Rectal smooth muscle tissue (tissue), 1 donor: ENCODE measurements around the gene MDGA2.
"Not testable (repeated sequence)": the region's sequence is repeated elsewhere in the genome, so short reads cannot be mapped to it uniquely, and the experiment has no call there.

Experiments
- H3K27ac ChIP-seq: one replicate; pipeline ENCODE4 v1.7.0; 2013; ENCODE audit warnings: low read depth, low read length, inconsistent platforms
- H3K27me3 ChIP-seq: one replicate; pipeline ENCODE4 v1.7.0; 2013; ENCODE audit warnings: low read length; ENCODE audit not compliant: control insufficient read depth, insufficient read depth
- H3K36me3 ChIP-seq: one replicate; pipeline ENCODE4 v1.7.0; 2013; ENCODE audit warnings: low read length; ENCODE audit not compliant: control insufficient read depth, insufficient read depth
- H3K4me1 ChIP-seq: one replicate; pipeline ENCODE4 v1.7.0; 2013; ENCODE audit warnings: low read length; ENCODE audit not compliant: control insufficient read depth, insufficient read depth
- H3K4me3 ChIP-seq: one replicate; pipeline ENCODE4 v1.7.0; 2013; ENCODE audit warnings: low read length
- H3K9ac ChIP-seq: one replicate; pipeline ENCODE4 v1.7.0; 2013; ENCODE audit warnings: low read length

MDGA2 gene

GRCh38 chr14:47346849-47347248, 328.6 kb downstream of the MDGA2 start:
- no peak overlapping the region for H3K4me3 ChIP-seq
- H3K27ac ChIP-seq: no peak overlapping the region
- H3K27me3 ChIP-seq: no peaks in the 10 kb centered on the region
- H3K36me3 ChIP-seq: no peaks in the 10 kb centered on the region
- no peaks in the 10 kb centered on the region for H3K4me1 ChIP-seq
- H3K9ac ChIP-seq: no peak overlapping the region

- Histone ChIP-seq H3K27ac (no peak overlapping the region), H3K27me3 (no peaks in the 10 kb centered on the region), H3K4me3 (no peak overlapping the region), H3K36me3 (no peaks in the 10 kb centered on the region), H3K4me1 (no peaks in the 10 kb centered on the region), H3K9ac (no peak overlapping the region)
Observed at GRCh38 chr14:47345016-47345415, 330.4 kb downstream of the MDGA2 start.

GRCh38 chr14:47332939-47333338, 342.5 kb downstream of the MDGA2 start:
- Histone ChIP-seq H3K4me3 (no peak overlapping the region), H3K9ac (no peak overlapping the region), H3K36me3 (no peaks in the 10 kb centered on the region)

GRCh38 chr14:47332106-47332505, 343.3 kb downstream of the MDGA2 start:
- H3K4me3 ChIP-seq: no peak overlapping the region
- H3K27ac ChIP-seq: no peak overlapping the region
- no peaks in the 10 kb centered on the region for H3K36me3 ChIP-seq
- no peaks in the 10 kb centered on the region for H3K4me1 ChIP-seq
- no peaks in the 10 kb centered on the region for H3K27me3 ChIP-seq
- no peak overlapping the region for H3K9ac ChIP-seq

More at GRCh38 chr14:47332939-47333338, 342.5 kb downstream of the MDGA2 start:
- Histone ChIP-seq H3K27ac (no peak overlapping the region), H3K4me1 (no peaks in the 10 kb centered on the region), H3K27me3 (no peaks in the 10 kb centered on the region)

- H3K27ac ChIP-seq: no peak overlapping the region
- H3K36me3 ChIP-seq: no peaks in the 10 kb centered on the region
Observed at GRCh38 chr14:47328376-47328775, 347.0 kb downstream of the MDGA2 start.

GRCh38 chr14:47327336-47327735, 348.1 kb downstream of the MDGA2 start:
- no peaks in the 10 kb centered on the region for H3K4me1 ChIP-seq
- no peaks in the 10 kb centered on the region for H3K36me3 ChIP-seq
- H3K27ac ChIP-seq: no peak overlapping the region
- H3K4me3 ChIP-seq: no peak overlapping the region
- H3K27me3 ChIP-seq: no peaks in the 10 kb centered on the region
- no peak overlapping the region for H3K9ac ChIP-seq

More at GRCh38 chr14:47328376-47328775, 347.0 kb downstream of the MDGA2 start:
- Histone ChIP-seq H3K4me3 (no peak overlapping the region), H3K27me3 (no peaks in the 10 kb centered on the region), H3K4me1 (no peaks in the 10 kb centered on the region), H3K9ac (no peak overlapping the region)

GRCh38 chr14:47322751-47323150, 352.7 kb downstream of the MDGA2 start:
- H3K9ac ChIP-seq: no peak overlapping the region
- H3K4me1 ChIP-seq: no peaks in the 10 kb centered on the region
- H3K27me3 ChIP-seq: no peaks in the 10 kb centered on the region
- H3K4me3 ChIP-seq: no peak overlapping the region
- H3K27ac ChIP-seq: no peak overlapping the region
- H3K36me3 ChIP-seq: no peaks in the 10 kb centered on the region

- H3K4me1 ChIP-seq: no peaks in the 10 kb centered on the region
- H3K36me3 ChIP-seq: no peaks in the 10 kb centered on the region
- H3K4me3 ChIP-seq: no peak overlapping the region
- H3K9ac ChIP-seq: no peak overlapping the region
- no peaks in the 10 kb centered on the region for H3K27me3 ChIP-seq
- H3K27ac ChIP-seq: no peak overlapping the region
Observed at GRCh38 chr14:47302121-47302520, 373.3 kb downstream of the MDGA2 start.

- H3K4me1 ChIP-seq: no peaks in the 10 kb centered on the region
- no peaks in the 10 kb centered on the region for H3K36me3 ChIP-seq
- no peak overlapping the region for H3K4me3 ChIP-seq
- no peak overlapping the region for H3K27ac ChIP-seq
- no peaks in the 10 kb centered on the region for H3K27me3 ChIP-seq
- H3K9ac ChIP-seq: no peak overlapping the region
Observed at GRCh38 chr14:47300796-47301195, 374.6 kb downstream of the MDGA2 start.

GRCh38 chr14:47297374-47297773, 378.0 kb downstream of the MDGA2 start:
- H3K27me3 ChIP-seq: no peaks in the 10 kb centered on the region
- no peaks in the 10 kb centered on the region for H3K36me3 ChIP-seq
- H3K9ac ChIP-seq: no peak overlapping the region
- H3K27ac ChIP-seq: no peak overlapping the region
- no peaks in the 10 kb centered on the region for H3K4me1 ChIP-seq
- no peak overlapping the region for H3K4me3 ChIP-seq

GRCh38 chr14:47284283-47284682, 391.1 kb downstream of the MDGA2 start:
- Histone ChIP-seq H3K4me3 (no peak overlapping the region), H3K4me1 (no peaks in the 10 kb centered on the region), H3K36me3 (no peaks in the 10 kb centered on the region), H3K27ac (no peak overlapping the region), H3K27me3 (no peaks in the 10 kb centered on the region), H3K9ac (no peak overlapping the region)

- not testable (repeated sequence) for H3K9ac ChIP-seq, H3K4me1 ChIP-seq, H3K36me3 ChIP-seq, H3K4me3 ChIP-seq, H3K27ac ChIP-seq, H3K27me3 ChIP-seq
Observed at GRCh38 chr14:47281761-47282160, 393.6 kb downstream of the MDGA2 start.

- Histone ChIP-seq H3K27ac (no peak overlapping the region), H3K4me1 (no peaks in the 10 kb centered on the region), H3K27me3 (no peaks in the 10 kb centered on the region), H3K9ac (no peak overlapping the region), H3K4me3 (no peak overlapping the region), H3K36me3 (no peaks in the 10 kb centered on the region)
Observed at GRCh38 chr14:47278233-47278842, 397.1 kb downstream of the MDGA2 start.
